Placental pericyte (primary cell): ENCODE data around the gene GFPT2. TPM values are rescaled to one million over a fixed set of nuclear protein-coding genes. Genes with fewer than 3 reads are reported as not detected.

Experiments
- total RNA-seq: library from RNA; depleted of rRNA; stranded (reverse); fragments of >200 nt; gene quantifications from 2 replicates; pipeline ENCODE4 v1.2.3, GENCODE V29; 2012

GFPT2 gene
- total RNA-seq: 79.0 and 169 TPM in 2 replicates

GRCh38 chr5:180353048-180353979 lies at the start of gene GFPT2:
Gene GFPT2 (minus strand): TSS chr5:180353336. CDS start chr5:180353217, 119 bp downstream.

GRCh38 chr5:180291943-180292831 lies 60.9 kb downstream of the GFPT2 start, which contains the start of gene MAPK9:
Gene MAPK9 (minus strand): TSS chr5:180292083. CDS start chr5:180280561, 11,522 bp downstream.

Other genes with a start within 250 kb of the GFPT2 start
- gene RASGEF1C, start 144.1 kb downstream of the GFPT2 start, total RNA-seq: not detected in 2 replicates
- 30.4 and 39.9 TPM in 2 replicates for gene MAPK9, start 61.3 kb downstream of the GFPT2 start, total RNA-seq
- 8.8 and 10.0 TPM in 2 replicates for gene CNOT6, start 141.0 kb upstream of the GFPT2 start, total RNA-seq
- gene SCGB3A1, start 238.2 kb upstream of the GFPT2 start, total RNA-seq: not detected in 2 replicates